Hindlimb muscle (tissue), 1 donor: Measurements from ENCODE around the gene VAC14. TPM values are rescaled to one million over a fixed set of nuclear protein-coding genes. Genes with fewer than 3 reads are reported as not detected.
"Not testable (repeated sequence)": the region's sequence is repeated elsewhere in the genome, so short reads cannot be mapped to it uniquely, and the experiment has no call there.

ENCODE experiments used
- DNase-seq: peaks from one replicate; pipeline ENCODE4 v3.0.0-alpha.2; 2013
- polyA plus RNA-seq: library from polyadenylated mRNA; unstranded; fragments of 120-200 nt; gene quantifications from one replicate; pipeline ENCODE4 v1.2.1, GENCODE V29; 2013; ENCODE audit not compliant: insufficient read length

The VAC14 gene
- polyA plus RNA-seq, 1 donor, result 28.3 TPM

- no peak for DNase-seq
Measured at GRCh38 chr16:70660672-70661350, 140.1 kb downstream of the VAC14 start.

DNA sequence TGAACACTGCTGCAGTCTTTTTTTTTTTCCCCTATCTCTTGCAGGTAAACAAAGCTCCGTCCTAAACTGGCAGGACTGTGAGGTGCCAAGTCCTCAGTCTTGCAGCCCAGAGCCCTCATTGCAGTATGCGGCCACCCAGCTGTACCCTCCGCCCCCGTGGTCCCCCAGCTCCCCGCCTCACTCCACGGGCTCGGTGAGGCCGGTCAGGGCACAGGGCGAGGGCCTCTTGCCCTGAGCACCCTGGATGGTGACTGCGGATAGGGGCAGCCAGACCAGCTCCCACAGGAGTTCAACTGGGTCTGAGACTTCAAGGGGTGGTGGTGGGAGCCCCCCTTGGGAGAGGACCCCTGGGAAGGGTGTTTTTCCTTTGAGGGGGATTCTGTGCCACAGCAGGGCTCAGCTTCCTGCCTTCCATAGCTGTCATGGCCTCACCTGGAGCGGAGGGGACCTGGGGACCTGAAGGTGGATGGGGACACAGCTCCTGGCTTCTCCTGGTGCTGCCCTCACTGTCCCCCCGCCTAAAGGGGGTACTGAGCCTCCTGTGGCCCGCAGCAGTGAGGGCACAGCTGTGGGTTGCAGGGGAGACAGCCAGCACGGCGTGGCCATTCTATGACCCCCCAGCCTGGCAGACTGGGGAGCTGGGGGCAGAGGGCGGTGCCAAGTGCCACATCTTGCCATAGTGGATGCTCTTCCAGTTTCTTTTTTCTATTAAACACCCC is 140.8 kb downstream of the VAC14 start:
- no peak for DNase-seq

DNA sequence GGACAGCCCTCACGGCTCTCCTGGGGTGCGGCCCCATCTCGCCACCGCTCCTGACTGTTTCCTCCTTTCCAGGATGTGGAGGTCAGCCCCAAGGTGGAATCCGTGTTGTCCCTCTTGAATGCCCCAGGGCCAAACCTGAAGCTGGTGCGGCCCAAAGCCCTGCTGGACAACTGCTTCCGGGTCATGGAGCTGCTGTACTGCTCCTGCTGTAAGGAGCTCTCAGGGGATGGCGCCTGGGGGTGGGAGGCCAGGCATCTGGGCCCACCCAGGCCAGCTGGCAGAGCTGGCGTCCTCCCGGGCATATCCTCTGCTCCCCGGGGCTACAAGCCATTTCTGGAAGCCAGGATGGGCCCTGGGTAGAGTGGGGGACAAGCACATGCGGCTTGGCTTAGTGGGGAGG is 141.4 kb downstream of the VAC14 start:
- DNase-seq, result no peak

DNA sequence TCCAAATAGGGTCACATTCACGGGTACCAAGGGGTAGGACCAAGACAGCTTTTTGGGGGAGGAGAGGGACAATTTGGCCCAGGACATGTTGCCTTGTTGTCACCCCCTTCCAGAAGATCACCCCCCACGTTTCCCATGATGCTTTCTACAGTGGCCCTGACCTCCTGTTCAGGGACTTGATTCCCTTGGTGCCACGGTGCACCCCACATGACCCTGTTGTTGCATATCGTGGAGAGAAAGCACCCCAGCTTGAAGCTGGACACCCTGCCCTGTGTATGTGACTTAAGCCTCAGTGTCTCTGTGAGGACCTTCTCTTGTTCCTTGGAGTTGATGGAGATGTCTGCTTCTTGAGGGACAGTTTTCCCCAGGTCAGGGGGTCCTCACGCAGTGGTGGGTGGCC is 142.0 kb downstream of the VAC14 start:
- no peak for DNase-seq

- no peak for DNase-seq
Measured at GRCh38 chr16:70657956-70658355, 143.0 kb downstream of the VAC14 start.

- DNase-seq, result no peak
Measured at GRCh38 chr16:70656712-70657263, 144.2 kb downstream of the VAC14 start.

DNA sequence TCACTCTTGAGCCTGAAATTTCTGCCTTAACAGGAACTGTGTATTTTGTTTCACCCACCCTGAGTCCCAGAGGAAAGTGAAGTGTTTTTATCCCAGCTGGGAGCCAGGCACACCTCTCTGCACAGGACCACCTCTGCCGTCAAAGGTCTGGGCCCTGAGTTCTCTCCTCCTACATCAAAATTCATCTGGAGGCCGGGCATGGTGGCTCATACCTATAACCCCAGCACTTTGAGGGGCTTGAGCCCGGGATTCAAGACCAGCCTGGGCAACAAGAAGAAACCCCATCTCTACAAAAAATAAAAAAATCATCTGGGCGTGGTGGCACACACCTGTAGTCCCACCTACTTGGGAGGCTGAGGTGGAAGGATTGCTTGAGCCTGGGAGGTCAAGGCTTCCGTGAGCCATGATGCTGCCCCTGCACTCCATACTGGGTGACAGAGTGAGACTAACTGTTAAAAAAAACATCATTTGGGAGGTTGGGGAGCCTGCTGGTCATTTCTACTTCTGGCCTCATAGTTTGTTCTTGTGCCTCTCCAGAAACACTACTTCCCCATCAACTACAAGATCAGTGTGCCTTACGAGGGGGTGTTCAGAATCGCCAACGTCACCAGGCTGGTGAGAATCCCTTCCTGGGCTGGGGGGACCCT is 144.8 kb downstream of the VAC14 start:
- no peak for DNase-seq

DNA sequence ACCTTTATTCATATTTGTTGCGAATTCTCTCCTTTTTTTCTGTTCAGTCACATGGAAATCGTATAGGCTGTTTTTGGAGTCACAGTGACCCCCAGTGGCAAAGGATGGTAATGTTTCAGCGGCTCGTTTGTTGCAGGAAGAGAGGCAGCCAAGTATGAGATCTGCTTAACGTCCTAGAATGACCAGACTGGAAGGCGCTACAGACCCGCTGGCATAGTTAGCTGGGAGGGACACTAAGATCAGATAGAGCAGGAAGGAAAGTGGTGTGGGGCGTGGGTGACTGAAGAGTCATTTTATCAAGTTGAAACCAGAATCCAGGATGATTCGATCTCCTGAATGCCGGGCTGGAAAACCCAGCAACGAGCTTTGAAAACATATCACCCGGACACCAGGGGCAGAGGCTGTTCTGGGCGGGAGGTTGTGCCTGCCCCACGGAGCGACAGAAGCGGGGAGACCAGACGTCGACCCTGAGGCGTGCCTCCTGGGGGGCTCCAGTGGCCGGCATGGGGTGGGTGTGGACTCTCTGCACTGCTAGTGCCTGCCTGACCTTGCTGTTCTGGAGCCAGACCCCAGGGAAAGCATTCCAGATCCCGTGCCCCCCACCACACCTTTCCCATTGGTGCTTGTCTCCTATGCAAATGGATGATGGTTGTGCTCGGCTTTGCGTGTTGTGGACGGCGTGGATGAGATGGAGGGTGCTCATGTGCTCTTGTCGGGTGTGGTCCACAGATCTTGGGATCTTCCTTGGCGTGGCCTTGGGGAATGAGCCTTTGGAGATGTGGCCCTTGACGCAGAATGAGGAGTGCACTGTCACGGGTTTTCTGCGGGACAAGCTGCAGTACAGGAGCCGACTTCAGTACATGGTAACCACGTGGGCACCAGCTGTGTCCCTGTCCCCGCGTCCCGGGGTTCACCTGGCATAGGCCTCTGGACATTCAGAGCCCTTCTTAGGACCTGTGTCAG is 146.9 kb downstream of the VAC14 start:
- peak; percentile 87 for DNase-seq

DNA sequence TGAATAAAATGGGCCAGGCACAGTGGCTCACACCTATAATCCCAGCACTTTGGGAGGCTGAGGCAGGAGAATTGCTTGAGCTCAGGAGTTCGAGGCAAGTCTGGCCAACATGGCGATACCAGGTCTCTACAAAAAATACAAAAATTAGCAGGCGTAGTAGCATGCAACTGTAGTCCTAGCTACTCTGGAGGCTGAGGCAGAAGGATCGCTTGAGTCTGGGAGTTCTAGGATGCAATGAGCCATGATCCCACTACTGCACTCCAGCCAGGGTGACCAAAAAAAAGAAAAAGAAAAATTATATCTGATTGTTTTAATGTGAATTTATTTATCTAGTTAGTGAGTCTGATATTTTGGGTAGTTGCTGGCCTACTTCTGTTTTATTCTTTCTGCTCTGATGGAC is 147.6 kb downstream of the VAC14 start:
- no peak for DNase-seq

DNA sequence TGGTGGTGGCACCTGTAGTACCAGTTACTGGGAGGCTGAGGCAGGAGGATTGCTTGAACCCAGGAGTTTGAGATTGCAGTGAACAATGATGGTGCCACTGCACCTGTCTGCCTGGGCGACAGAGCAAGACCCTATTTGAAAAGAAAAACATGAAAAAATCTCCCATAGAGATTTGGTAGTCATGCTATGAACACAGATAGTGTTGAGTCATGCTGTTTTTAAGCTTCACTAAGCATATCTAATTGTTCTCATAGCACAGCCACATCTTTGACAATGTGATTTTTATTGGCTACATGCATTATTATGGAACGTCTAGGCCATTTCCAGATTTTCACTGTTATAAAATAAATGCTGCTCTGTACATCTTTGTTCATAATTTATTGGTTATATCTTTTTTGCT is 148.6 kb downstream of the VAC14 start:
- no peak for DNase-seq

DNA sequence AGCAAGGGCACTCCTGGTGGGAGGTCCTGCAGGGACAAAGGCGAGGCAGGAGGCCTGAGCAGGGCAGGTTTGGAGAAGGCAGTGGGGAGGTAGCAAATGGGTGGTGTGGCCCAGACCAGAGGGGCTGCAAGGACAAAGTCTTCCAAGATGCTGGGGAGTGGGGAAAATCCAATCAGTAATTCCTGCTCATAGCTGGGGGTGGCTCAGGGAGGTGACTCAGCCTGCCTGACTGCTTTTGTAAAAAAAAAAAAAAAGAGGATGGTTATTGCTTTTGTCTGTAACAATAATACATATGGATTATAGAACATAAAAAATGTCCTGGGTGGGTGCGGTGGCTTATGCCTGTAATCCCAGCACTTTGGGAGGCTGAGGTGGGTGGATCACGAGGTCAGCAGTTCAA is 149.4 kb downstream of the VAC14 start:
- no peak for DNase-seq

GRCh38 chr16:70650216-70650615 is 150.7 kb downstream of the VAC14 start:
- no peak for DNase-seq

GRCh38 chr16:70649300-70649699 is 151.7 kb downstream of the VAC14 start:
- DNase-seq, result no peak

DNA sequence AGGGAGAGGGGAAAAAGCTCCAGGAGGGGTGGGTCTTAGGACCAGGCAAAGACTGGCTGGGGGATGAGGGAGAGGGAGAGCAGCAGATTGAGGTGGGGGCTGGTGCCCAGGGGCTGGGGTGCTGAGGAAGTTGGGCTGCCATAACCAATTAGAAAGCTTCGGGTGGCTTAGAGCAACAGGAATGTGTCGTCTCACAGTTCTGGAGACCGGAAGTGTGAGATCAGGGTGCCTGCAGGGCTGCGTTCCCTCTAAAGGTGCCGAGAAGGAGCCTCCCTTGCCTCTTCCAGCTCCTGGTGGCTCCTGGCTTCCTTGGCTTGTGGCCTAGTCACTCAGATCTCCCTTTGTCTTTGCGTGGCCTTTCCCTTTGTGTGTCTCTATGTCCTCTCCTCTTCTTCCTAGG is 152.4 kb downstream of the VAC14 start:
- DNase-seq, result no peak

- no peak for DNase-seq
Measured at GRCh38 chr16:70647441-70648359, 153.3 kb downstream of the VAC14 start.

- DNase-seq, result no peak
Measured at GRCh38 chr16:70646260-70647241, 154.4 kb downstream of the VAC14 start, which contains the start of gene IL34. IL34 (plus strand) TSS chr16:70646559; CDS start chr16:70646948, 389 bp downstream.

DNA sequence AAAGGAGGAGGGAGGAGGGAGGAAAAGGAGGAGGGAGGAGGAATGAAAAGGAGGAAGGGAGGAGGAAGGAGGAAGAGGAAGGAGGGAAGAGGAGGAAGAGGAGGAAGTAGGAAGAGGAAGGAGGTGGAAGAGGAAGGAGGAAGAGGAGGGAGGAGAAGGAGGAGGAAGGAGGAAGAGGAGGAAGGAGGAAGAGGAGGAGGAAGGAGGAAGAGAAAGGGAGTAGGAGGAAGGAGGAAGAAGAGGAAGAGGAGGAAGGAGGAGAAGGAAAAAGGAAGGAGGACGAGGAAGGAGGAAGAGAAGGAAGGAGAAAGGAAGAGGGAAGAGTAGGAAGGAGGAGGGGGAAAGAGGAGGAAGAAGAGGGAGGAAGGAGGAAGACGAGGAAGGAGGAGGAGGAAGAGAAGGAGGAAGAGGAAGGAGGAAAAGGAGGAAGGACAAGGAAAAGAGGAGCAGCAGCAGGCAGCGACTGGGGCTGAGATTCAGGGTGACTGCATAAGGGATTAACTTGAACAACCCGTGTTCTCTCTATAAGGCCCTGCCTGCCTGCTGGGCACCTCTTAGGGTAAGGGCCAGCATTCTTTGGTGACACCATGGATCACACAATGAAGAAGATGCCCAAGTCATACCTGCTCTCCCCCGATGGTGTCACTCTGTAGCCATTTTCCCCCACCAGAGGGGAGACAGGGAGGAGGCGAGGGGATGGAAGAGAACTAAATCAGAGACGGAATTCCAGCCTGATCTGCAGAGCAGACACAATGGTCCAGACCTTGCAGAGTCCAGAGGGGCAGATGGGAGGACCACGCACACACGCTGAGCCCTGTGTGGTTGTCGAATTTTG is 156.0 kb downstream of the VAC14 start:
- DNase-seq, result no peak

DNA sequence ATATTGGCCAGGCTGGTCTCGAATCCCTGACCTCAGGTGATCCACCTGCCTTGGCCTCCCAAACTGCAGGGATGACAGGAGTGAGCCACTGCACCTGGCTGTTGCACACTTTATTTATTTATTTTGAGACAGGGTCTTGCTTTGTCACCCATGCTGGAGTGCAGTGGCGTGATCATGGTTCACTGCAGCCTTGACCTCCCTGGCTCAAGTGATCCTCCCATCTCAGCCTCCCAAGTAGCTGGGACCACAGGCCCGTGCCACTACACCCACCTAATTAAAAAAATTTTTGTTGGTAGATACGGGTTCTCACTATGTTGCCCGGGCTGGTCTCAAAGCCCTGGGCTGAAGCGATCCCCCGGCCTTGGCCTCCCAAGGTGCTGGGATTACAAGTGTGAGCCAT is 157.7 kb downstream of the VAC14 start:
- DNase-seq, result not testable (repeated sequence)

DNA sequence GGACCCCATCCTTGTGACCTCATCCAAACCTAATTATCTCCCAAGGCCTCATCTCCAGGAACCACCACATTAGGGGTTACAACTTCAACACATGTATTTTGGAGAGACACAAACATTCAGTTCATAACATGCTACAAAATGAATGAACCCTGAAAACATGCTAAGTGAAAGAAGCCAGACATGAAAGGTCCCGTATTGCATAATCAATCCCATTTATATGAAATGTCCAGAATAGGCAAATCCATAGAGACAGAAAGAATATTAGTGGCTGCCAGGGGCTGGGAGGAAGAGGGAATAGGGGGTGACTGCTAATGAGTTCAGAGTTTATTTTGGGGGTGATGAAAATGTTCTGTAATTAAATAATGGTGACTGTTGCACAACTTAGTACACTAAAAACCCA is 158.3 kb downstream of the VAC14 start:
- DNase-seq, result no peak
